GM04504 (cell line): ENCODE data around the gene IP6K3.

Experiments used
- DNase-seq: peaks from one replicate; pipeline ENCODE4 v3.0.0-alpha.2; 2012; ENCODE audit warnings: low read depth

Gene IP6K3

DNA sequence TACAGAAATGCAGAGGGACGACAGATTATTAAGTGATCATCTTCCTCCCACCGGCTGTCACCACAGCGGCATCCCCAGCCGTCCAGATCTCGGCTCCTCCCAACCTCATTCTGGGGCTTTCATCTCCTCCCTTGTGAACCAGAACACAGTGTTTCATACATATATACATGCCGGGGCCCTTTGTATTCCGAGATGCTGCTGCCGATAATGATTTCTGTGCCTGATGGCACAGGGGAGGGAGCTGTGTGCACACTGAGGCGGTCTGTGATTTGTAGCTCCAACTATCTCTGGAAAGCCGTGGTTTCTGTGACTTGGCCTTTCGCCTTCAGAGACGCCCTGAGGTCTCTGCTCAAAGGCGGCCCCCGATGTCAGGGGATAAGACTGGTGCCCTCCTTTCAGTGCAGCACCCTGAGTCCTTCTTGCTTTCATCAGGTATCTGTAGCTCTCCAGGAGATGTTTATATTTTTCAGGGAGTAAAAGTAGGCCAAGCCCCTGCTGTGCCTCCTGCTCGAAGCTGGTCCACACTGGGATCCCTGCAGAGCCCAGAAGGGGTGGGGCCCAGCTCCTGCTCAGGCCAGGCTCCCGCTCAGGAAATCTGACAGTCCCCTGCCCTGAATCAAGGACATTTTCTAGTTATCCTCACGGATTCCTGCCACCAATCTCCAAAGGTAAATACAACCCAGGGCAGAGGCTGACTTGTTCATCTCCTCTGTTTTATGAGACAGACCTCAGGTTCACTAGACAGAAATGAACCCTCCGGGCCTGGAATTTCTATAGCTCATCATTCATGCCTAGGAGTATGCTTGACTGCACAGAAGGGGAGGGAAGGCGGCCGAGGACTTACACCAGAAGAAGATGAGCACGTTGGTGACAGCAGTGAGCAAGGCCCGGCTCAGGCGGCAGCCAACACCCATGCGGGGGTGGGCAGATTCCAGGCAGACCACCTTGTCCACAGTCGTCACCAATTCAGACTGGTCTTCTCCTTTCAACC lies 31.0 kb upstream of the IP6K3 start:
- no peak for DNase-seq

DNA sequence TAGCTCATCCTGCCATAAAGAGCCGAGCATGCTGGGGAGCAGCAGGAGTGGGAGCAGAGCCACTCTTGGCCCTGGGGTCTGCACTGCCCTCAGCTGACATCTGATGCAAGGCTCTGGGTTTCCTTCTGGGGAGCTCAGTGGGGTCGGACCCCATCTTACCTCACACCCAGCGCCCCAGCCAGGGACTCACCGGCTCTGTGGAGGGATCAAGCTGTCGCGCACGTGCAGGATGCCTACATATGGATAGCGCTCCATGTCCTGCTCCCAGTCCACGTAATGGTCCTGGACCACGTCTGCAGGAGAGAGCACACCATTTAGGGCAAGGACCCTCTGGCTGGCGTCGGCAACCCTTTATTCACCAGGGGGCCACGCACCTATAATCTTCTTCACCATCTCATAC lies 30.1 kb upstream of the IP6K3 start:
- DNase-seq: no peak

DNA sequence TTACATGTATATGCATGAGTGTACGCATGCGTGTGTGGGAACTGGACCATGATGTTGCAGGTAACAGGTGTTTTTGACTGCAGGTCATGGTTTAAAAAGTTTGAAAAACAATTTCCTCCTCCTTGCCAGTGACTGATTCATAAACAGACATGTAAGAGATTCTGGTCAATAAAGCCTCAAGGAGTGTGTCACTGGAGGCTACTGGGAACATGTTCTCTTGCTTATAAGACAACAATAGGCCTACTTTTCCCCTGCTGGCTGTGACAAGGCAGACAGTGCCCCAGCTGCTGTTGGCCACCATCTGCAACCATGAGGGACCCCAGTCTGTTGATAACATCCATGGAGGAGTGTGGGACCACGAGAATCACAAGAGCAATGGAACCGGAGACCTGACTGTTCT lies 29.5 kb upstream of the IP6K3 start:
- DNase-seq: no peak

DNA sequence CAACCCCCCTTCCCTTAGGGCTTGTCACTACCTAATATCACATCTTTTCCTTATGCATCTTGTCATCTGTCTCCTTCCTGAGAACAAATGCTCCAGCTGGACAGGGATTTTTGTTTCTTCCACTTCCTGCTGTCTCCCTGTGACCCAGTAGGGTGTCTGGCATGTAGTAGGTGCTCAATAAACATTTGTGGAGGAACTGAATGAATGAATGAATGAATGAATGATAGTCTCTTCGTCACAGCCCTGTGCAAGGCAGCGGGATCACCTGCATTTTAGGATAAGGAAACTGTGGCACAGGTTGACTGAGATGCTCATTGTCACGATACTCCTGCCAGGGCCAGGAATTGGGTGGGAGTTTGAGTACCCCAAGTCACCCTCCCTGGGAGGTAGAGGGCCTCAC lies 28.1 kb upstream of the IP6K3 start:
- no peak for DNase-seq

DNA sequence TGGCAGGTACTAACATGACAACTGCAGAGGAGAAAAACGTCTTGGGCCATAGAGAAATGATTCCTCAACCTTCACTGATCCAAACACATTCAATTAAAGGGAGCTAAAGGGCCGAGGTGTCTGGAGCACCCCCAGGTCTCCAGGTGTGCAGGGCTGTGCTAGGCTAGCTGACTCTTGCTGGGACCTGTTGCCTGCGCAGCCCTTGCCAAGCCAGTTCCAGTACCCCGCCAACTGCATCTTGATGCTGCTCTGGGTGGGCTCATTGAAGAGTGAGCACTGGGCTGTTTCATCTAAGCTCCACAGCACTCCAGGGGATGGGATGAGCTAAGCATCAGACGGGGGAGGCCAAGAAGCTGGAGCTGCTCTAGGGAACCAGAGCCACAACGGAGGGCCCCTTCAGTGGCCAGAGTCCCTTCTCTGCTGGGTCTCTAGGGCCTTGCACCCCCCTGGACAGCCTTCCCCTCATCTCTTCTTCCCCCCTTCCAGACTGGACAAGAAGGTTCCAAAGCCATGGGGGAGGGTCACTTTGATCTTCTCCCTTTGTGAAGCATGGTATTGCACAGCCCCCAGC lies 26.3 kb upstream of the IP6K3 start:
- DNase-seq: no peak

DNA sequence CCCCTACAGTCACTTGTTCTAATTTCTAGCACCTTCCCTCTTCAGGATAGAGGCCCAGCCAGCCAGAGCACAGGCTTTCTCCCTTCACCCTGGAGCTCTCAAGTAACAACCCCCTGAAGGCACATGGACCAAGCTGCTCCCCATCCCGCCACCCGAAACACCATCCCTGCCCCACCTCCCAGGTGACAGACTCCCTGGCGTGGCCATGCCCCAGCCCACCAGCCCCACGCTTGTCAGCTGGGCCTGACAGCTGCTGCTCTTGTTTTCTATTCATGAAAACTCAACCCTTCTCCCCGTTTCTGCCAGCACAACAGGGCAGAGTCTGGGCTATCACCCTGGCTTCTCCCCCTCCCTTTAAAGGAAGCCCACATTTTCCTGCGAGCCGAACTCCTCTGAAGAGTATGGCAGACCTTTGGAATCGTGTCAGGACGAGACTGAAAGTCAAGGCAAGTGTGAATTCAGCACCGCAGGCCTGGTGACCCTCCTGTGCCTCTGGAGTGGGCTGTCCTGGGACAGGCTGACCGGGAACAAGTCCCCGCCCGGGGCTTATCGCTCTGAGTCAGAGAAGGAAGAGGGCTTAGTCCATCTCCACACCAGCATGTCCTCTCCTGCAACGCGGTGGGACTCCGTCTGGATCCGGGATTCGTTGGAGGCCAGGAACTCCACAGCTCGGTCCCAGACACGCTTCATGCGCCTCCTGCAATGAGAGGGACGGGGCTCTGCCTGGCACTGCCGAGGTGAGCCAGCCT lies 25.6 kb upstream of the IP6K3 start:
- DNase-seq: no peak

DNA sequence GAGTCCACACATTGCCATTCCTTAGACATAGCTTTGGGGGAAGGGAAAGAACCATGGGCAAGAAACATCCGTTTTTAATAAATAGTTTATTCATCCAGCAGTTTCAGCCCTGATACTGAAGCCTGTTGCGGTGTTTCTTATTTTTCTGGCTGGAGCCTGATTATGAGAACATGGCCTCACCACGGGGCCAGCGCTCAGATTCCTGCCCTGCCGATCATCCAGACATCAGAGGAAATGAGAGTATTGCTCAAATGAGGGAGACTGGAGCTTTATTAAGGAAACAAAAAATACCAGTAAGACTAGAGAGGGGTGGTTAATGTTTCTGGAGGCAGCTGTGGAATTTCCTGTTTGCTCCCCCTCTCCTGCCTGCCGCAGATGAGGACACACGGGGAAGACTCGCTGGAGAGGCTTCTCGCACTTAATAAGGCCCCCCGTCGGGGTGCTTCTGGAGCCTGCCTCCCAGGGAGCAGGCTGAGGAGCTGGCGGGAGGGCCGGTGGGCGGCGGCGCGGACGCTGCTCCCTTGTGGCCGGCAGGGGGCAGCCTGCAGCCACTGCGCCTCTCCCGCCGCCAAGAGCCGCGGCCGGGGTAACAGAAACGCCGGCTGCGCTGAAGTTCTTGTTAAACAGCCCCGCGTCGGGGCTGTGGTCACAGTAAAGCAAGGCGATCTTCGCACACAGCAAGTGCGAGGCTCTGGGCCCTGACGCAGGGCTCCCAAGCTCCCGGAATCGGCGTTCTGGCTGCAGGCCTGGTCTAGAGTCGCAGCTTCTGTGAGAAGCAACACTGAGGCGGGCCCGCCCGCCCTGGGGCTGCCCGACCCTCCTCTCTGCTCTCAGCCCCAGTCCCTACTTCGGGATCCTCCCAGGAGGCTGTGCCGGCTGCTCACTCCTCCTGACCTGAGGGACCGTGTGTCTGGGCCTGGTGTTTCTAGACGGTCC lies 24.7 kb upstream of the IP6K3 start:
- DNase-seq: peak; percentile 97

DNA sequence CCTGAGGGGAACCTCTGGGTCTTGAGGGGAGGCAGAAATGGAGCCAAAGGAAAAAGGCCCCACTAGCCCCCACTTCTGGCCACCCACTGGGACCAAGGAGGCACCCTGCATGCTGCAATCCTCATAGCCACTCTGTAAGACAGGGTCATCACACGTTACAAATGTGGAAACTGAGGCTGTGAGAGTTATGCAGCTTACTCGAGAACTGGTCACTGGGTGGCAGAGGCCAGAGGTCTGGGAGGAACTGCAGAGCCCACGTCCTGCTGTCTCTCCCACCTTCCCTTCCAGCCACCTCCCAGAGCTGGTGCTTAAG lies 24.1 kb upstream of the IP6K3 start:
- no peak for DNase-seq

DNA sequence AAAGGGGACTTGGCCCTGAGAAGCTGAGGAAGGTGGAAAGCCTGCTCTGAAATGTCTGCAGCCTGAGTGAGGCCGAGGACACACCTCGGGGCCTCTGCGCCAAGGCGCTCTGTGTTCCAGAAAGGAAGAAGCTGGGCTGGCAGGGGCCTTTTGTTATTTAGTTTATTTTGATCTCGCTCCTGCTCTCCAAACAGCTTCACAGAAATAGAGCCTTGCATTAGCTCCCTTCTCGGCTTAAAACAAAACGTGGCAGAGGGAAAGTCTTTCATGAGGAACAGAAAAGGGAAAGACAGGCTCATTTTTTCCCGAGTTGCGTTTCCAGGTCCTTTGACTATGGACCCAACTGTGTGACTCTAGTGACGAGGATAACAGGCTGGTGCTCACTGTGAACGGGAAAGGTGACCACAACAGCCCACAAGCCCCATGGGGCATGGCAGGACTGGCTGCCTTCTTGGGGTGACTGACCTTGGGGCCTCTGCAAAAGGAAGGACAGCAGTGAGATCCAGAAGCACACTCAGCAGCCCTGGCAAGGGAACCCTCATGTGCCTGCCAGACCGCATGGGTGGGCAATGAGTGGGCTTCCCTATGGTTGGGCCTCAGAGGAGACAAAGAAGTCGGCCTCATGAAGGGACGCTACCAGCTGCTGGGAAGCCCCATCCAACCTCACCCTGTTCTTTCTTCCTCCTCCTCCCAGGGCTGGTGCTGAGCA lies 23.6 kb upstream of the IP6K3 start:
- DNase-seq: no peak

DNA sequence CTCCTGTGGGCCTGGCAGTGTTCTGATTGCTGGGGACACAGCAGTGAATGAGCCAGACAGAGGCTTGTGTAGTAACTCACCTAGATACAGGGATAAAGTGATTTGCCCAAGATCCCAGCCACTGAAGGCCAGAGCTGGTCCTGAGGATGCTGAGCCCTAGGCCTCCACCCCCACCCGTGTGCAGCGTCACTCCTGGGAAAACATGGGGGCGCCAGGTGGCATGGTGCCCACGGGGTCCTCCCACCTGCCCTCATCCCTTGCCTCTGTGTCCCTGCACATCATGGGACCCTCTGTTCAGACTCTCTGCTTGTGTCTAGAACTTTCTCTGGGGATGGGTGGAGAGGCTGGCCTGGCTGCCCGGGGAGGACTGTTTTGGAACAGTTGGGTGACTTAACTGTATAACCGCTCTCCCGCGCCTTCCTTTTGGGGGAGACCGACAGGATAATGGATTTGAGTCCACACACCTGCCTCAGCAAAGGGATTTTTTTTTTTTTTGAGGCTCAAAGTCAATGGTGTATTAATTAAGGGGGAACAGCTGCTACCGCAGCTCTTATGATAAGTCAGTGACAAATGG lies 22.6 kb upstream of the IP6K3 start:
- DNase-seq: no peak

DNA sequence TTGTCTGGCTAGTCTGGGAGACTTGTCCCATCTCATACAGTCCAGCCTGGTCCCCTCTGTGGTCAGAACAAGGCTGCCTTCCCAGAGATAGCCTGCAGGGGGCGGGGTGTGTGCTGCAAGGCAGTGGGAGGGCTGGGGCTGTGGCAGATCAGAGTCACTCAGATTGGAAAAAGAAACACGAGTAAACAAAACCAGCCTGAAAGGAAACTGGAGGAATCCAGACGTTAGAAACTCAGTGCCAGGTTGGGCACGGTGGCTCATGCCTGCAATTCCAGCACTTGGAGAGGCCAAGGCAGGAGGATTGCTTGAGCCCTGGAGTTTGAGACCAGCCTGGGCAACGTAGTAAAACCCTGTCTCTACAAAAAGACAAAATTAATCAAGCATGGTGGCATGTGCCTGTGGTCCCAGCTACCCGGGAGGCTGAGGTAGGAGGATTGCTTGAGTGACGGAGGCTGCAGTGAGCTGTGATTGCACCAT lies 22.0 kb upstream of the IP6K3 start:
- no peak for DNase-seq

DNA sequence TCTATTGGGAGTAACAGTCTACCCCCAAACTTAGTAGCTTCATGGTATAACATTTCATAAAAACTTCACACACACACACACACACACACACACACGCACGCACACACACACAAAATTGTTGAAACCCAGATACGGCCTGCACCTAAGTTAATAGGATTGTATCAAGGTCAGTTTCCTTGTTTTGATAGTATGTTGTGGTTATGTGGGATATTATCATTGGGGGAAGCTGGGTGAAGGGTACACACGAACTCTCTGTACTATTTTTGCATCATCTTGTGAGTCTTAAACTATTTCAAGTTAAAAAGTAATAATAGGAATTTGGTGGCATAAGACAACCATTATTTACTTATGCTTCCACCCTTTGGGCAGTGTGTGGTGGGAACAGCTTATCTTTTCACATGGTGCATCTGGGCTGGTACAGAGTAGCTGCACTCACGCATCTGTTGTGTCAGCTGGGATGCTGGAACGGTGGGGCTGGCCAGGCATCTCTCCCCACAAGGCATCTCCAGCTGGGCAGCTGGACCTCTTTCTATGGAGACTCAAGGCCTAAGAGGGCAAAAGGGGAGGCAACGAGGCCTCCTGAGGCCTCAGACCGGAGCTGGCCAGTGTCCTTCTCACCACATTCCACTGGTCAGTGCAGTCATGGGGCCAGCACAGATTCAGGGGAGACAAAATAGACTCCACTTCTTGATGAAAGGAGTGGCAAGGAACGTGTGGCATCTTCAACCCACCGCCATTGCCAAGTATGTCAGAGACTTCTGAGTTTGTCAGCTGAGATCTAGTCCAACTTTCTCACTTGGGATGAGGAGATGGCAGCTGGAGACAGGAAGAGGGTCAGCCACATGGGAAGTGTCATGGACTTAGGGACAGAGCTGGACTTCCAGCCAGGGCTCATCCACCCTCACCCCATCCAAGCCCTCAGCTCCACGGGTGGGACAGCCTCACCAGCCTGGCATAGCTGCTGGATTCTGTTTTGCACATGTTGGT lies 20.5 kb upstream of the IP6K3 start:
- DNase-seq: no peak

DNA sequence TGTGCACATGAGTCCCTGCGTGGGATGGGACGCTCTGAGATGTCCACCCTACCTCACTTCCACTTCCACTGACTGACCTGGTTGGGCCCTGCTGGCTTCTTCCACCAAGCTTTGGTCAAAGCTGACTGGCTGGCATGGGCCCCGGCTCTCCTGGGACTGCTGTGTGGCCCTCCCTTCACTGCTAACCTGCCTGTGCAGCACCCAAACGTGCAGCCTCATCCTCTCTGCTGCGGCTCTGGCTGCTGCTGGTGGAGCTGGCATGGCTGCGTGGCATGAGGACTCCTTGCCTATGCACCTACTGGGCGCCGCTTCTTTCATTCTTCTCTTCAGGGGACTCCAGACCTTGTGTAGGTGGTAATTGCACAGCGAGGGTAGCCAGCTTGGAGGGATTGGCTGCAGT lies 18.7 kb upstream of the IP6K3 start:
- no peak for DNase-seq

DNA sequence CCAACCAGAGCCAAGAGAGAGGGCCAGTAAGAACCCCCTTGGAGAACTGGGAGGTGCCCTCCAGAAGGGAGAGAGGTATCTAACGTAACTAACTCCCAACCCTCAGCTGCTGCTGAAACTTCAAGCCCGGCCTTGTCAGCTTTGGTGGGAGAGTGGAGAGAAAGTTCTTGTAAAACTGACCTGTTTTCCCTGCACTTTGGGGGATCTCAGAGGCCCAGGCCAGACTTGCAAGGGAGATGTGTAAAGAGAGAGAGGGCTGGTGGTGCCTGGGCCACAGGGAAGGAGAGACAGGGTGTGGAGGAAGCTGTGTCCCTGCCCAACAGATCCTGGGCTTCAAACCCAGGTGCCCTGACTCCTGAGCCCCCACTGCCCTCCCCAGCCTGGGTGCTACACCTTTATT lies 17.3 kb upstream of the IP6K3 start:
- DNase-seq: no peak

DNA sequence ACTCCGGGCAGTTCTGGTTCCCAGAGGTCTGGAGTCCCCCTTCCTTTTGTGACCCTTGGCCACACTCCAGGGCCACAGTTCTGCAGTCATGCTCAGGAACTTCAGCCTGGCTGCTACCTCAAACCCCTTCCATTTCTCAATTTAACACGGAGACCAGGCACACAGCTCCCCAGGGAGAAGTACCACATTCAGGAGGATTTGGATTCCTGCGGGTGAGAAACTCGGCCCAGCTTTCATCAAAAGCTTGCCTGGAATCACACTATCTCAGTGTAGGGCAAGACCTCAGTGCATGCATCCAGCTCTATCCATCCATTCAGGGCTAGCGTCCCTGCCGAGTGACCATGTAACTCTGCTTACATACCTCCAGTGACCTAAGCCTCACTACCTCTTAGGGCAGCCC lies 16.8 kb upstream of the IP6K3 start:
- DNase-seq: no peak

DNA sequence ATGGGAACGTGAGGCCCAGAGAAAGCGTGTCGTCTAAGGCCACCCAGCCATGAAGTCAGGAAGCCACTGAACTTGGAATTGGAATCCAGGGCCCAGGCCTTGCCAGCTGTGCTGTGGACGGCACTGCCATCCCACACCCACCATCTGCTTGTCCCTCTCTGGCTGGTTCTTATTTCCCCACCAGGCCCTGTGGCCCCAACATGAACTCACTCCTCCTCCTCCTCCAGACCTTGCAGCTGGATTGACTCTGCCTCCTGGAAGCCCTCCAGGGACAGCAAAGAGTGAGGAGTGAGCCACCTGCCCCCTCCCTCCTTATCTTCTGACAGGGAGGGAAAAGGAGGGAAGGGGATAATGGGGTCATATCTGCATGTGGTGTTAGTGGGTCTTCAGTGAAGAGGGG lies 16.0 kb upstream of the IP6K3 start:
- no peak for DNase-seq

DNA sequence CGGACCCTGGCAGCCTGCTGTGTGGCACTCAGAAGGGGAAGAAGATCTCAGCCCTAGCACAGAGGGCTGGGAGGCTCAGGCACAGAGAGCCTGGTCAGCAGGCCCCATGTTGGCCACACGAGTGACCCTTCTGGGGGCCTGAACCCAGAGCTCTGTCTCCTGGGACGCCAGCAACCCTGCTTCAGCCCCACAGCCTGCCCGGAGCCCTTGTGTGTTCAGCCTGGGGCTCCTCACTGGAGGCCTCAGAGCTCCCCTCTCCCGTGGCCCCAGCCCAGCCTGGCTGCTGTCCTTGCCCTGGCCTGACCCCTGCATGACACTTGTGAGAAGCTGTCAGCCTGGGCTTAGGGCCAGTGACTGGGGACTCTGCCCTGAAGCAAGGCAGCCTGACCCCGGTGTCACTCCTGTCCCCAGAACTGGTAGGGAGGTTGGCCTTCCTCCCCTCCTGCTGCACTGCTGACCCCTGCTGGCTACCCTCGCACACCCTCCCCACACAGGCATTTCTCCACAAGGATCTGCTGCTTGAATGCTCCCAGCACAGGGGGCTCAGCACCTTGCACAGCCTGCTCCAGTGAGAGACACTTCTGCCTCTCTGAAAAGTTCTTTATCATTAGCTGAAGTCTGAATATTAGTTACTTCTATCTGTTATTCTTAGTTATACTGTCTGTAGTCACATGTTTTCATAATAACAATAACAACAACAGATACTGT lies 15.4 kb upstream of the IP6K3 start:
- DNase-seq: no peak

DNA sequence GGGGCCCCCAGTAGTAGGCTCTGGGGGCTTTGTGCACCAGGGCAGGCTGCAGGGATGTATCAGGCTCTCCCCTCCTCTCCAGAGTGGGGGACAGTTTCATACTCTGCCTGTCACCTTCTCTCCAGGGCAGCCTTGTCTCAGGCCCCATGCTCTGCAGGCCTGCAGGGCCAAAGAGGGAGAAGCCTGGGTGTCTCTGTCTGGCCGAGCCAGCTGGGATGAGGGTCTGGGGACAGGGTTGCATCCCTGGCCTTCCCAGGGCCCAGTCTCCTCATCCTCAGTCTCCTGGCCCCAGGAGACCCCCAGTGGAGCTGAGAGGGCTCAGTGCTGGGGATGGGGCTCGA lies 14.8 kb upstream of the IP6K3 start:
- no peak for DNase-seq
